ENCODE results near the gene PLVAP. TPM values are rescaled to one million over a fixed set of nuclear protein-coding genes. Genes with fewer than 3 reads are reported as not detected.

Gene PLVAP
- total and polyA plus RNA-seq, 8 donors = 14.0 to 59.5 (median 20.3) TPM

GRCh38 chr19:17341386-17341785 is 35.8 kb downstream of the PLVAP start:
- DNase-seq (no peak), ATAC-seq (no peak)
- no peaks in the 10 kb centered on the region for H3K27me3 ChIP-seq
- intact Hi-C loops (cut with DNase I) = no loop called here
- TF ChIP-seq, protein P1, sequence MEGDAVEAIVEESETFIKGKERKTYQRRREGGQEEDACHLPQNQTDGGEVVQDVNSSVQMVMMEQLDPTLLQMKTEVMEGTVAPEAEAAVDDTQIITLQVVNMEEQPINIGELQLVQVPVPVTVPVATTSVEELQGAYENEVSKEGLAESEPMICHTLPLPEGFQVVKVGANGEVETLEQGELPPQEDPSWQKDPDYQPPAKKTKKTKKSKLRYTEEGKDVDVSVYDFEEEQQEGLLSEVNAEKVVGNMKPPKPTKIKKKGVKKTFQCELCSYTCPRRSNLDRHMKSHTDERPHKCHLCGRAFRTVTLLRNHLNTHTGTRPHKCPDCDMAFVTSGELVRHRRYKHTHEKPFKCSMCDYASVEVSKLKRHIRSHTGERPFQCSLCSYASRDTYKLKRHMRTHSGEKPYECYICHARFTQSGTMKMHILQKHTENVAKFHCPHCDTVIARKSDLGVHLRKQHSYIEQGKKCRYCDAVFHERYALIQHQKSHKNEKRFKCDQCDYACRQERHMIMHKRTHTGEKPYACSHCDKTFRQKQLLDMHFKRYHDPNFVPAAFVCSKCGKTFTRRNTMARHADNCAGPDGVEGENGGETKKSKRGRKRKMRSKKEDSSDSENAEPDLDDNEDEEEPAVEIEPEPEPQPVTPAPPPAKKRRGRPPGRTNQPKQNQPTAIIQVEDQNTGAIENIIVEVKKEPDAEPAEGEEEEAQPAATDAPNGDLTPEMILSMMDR (IDR thresholded peaks at IDR 0.05) = no peak
- H3K4me1 ChIP-seq = peaks cover 6 to 23% of the 10 kb centered on the region in 2 donors
- no peaks in the 10 kb centered on the region for H3K9me3 ChIP-seq
- H3K36me3 ChIP-seq = peaks cover 0 to 8% of the 10 kb centered on the region in 2 donors
- H3K4me3 ChIP-seq = no peak overlapping the region
- H3K27ac ChIP-seq = no peak overlapping the region

- Histone ChIP-seq H3K27ac (no peak overlapping the region), H3K4me1 (peaks cover 11 to 23% of the 10 kb centered on the region in 2 donors), H3K4me3 (no peak overlapping the region), H3K36me3 (peaks cover 0 to 8% of the 10 kb centered on the region in 2 donors), H3K27me3 (no peaks in the 10 kb centered on the region), H3K9me3 (no peaks in the 10 kb centered on the region)
- TF ChIP-seq, protein P1 (IDR thresholded peaks at IDR 0.05) = no peak
- no peak for ATAC-seq
- intact Hi-C loops (cut with DNase I) = no loop called here
- DNase-seq = no peak
These were observed 36.2 kb downstream of the PLVAP start for GRCh38 chr19:17340871-17341357.

GRCh38 chr19:17340302-17340870 is 36.8 kb downstream of the PLVAP start:
- H3K36me3 ChIP-seq = peaks cover 0 to 8% of the 10 kb centered on the region in 2 donors
- H3K4me1 ChIP-seq = peaks cover 12 to 28% of the 10 kb centered on the region in 2 donors
- no peaks in the 10 kb centered on the region for H3K27me3 ChIP-seq
- ATAC-seq (no peak), DNase-seq (peak in 1 of 4 donors; percentile 28)
- H3K4me3 ChIP-seq = no peak overlapping the region
- TF ChIP-seq, protein P1 (IDR thresholded peaks at IDR 0.05) = no peak
- no peak overlapping the region for H3K27ac ChIP-seq
- intact Hi-C loops (cut with DNase I) = no loop called here
- no peaks in the 10 kb centered on the region for H3K9me3 ChIP-seq

DNA sequence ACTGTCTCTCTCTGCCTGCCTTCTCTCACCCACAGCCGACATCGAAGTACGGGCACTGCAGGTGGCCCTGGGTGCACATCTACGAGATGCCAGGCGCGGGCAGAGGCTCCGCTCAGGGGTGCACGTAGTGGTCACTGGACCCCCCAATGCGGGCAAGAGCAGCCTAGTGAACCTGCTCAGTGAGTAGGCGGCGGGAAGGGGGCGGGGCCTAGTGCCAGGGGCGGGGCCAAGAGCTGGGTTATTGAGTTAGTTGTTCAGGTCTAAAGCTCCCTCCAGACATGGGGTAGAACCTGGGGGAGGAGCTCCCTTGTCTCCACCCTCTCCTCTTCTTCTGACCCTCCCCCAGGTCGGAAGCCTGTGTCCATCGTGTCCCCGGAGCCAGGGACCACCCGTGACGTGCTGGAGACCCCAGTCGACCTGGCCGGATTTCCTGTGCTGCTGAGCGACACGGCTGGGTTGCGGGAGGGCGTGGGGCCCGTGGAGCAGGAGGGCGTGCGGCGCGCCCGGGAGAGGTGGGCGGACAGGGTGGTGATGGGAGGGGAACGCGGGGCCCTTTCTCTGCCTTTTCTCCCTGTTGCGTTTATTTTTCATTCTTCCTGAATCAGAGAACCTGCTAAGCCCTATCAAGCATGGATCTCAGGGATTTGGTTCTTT is 37.9 kb downstream of the PLVAP start:
- Histone ChIP-seq H3K27ac (no peak overlapping the region), H3K9me3 (no peaks in the 10 kb centered on the region), H3K4me1 (peaks cover 12 to 37% of the 10 kb centered on the region in 2 donors), H3K27me3 (no peaks in the 10 kb centered on the region), H3K4me3 (no peak overlapping the region), H3K36me3 (peaks cover 0 to 8% of the 10 kb centered on the region in 2 donors)
- intact Hi-C loops (cut with DNase I) = no loop called here
- TF ChIP-seq, protein P1 (IDR thresholded peaks at IDR 0.05) = no peak
- DNase-seq (peak in 1 of 4 donors; percentile 34), ATAC-seq (no peak)

DNA sequence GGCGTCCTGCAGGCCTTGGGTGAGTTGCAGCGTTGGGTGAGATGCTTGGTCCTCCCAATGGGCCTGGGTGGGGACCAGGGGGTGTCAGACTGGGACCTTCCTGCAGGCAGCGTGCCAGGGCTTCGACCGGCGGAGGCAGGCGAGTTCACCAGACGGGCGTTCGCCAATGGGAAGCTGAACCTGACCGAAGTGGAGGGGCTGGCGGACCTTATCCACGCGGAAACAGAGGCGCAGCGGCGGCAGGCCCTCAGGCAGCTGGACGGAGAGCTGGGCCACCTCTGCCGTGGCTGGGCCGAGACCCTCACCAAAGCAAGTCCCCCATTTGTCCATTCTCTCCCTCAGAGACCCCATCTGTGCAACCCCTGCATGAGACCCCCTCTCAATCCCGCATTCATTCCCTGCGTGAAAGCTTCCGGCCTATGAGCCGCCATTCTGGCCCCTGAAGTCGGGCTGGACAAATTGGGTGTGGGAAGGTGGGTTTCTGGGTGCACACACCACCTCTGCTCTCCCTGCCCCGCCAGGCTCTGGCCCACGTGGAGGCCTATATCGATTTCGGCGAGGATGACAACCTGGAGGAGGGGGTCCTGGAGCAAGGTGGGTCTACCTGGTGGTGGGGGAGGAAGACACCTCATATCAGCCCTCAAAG is 38.6 kb downstream of the PLVAP start:
- Histone ChIP-seq H3K36me3 (peaks cover 0 to 8% of the 10 kb centered on the region in 2 donors), H3K9me3 (no peaks in the 10 kb centered on the region), H3K27ac (no peak overlapping the region), H3K4me3 (peak overlapping the region; percentile 68 to 72), H3K4me1 (peaks cover 12 to 43% of the 10 kb centered on the region in 2 donors), H3K27me3 (no peaks in the 10 kb centered on the region)
- TF ChIP-seq, protein P1 (IDR thresholded peaks at IDR 0.05) = no peak
- DNase-seq = peak in 1 of 4 donors; percentile 29
- no peak for ATAC-seq
- intact Hi-C loops (cut with DNase I) = no loop called here
